Tibial artery (tissue), 4 donors: ENCODE results near the gene TEX36.

ENCODE experiments used
- DNase-seq, 2 donors: peaks; one replicate each; pipeline ENCODE4 v3.0.0-alpha.2; 2019
- H3K27ac ChIP-seq, 2 donors: fragments of 200-600 bp; sonication (generic) in 1 of 2; 1 replicate in 1 of 2; 2 replicates in 1 of 2; pipeline ENCODE4 v1.5.1; 2018 to 2019; ENCODE audit warnings: mild to moderate bottlenecking in 1 of 2
- H3K27me3 ChIP-seq, 2 donors: fragments of 200-600 bp; sonication (generic) in 1 of 2; one replicate each; pipeline versions ENCODE4 v1.5.1 to v1.6.0; 2016 to 2019
- H3K36me3 ChIP-seq, 3 donors: fragments of 200-600 bp; sonication (generic) in 2 of 3; one replicate each; pipeline ENCODE4 v1.5.1; 2016 to 2019; ENCODE audit warnings: mild to moderate bottlenecking in 2 of 3
- H3K4me1 ChIP-seq, 4 donors: fragments of 200-600 bp; sonication (generic) in 2 of 4; 1 replicate in 3 of 4; 2 replicates in 1 of 4; pipeline ENCODE4 v1.5.1; 2016 to 2019
- H3K4me3 ChIP-seq, 2 donors: fragments of 200-600 bp; sonication (generic) in 1 of 2; 1 replicate in 1 of 2; 2 replicates in 1 of 2; pipeline ENCODE4 v1.5.1; 2018 to 2019; ENCODE audit warnings: mild to moderate bottlenecking in 2 of 2
- H3K9me3 ChIP-seq, 3 donors: fragments of 200-600 bp; sonication (generic) in 1 of 3; one replicate each; pipeline ENCODE4 v1.5.1; 2016 to 2019
- CTCF ChIP-seq, 2 experiments: fragments of 200-600 bp in 1 of 2; fragments of 450-650 bp in 1 of 2; IDR thresholded peaks; one replicate each; pipeline ENCODE4 v1.5.1; 2017 to 2019; ENCODE audit warnings: antibody characterized with exemption in 2 of 2, mild to moderate bottlenecking in 1 of 2, moderate library complexity in 1 of 2
- intact Hi-C: fragments of 100-400 bp; cut with DNase I; formaldehyde crosslinking; loops from one replicate; pipeline ENCODE4 v1.15.0; 2023; ENCODE audit warnings: low total_unique reads

TEX36 gene

GRCh38 chr10:125689955-125690569 lies 7.1 kb upstream of the TEX36 start:
- Histone ChIP-seq H3K27ac (no peak overlapping the region), H3K27me3 (peaks cover 0 to 17% of the 10 kb centered on the region in 2 donors), H3K4me3 (no peak overlapping the region), H3K36me3 (no peaks in the 10 kb centered on the region), H3K4me1 (no peaks in the 10 kb centered on the region), H3K9me3 (no peaks in the 10 kb centered on the region)
- no peak for DNase-seq
- intact Hi-C loops: no loop called here
- TF ChIP-seq CTCF (IDR thresholded peaks at IDR 0.05): no peak

- TF ChIP-seq CTCF (IDR thresholded peaks at IDR 0.05): no peak
- intact Hi-C loops: no loop called here
- H3K9me3 ChIP-seq: no peaks in the 10 kb centered on the region
- no peak overlapping the region for H3K27ac ChIP-seq
- peaks cover 0 to 28% of the 10 kb centered on the region in 2 donors for H3K27me3 ChIP-seq
- H3K4me1 ChIP-seq: no peaks in the 10 kb centered on the region
- H3K36me3 ChIP-seq: no peaks in the 10 kb centered on the region
- H3K4me3 ChIP-seq: no peak overlapping the region
- DNase-seq: no peak
Measured at GRCh38 chr10:125687507-125688185, 4.7 kb upstream of the TEX36 start.

- no peak overlapping the region for H3K27ac ChIP-seq
- DNase-seq: peak in 1 of 2 donors; percentile 28
- TF ChIP-seq CTCF (IDR thresholded peaks at IDR 0.05): no peak
Measured at GRCh38 chr10:125684581-125684980, 1.6 kb upstream of the TEX36 start.

GRCh38 chr10:125683821-125684220 lies 858 bp upstream of the TEX36 start:
- H3K4me1 ChIP-seq: no peaks in the 10 kb centered on the region
- H3K4me3 ChIP-seq: no peak overlapping the region
- TF ChIP-seq CTCF (IDR thresholded peaks at IDR 0.05): no peak
- no peaks in the 10 kb centered on the region for H3K36me3 ChIP-seq
- DNase-seq: no peak
- H3K27me3 ChIP-seq: peaks cover 0 to 18% of the 10 kb centered on the region in 2 donors
- intact Hi-C loops: no loop called here
- no peak overlapping the region for H3K27ac ChIP-seq
- H3K9me3 ChIP-seq: no peaks in the 10 kb centered on the region

More at GRCh38 chr10:125684581-125684980, 1.6 kb upstream of the TEX36 start:
- intact Hi-C loops: no loop called here
- Histone ChIP-seq H3K4me1 (no peaks in the 10 kb centered on the region), H3K9me3 (no peaks in the 10 kb centered on the region), H3K36me3 (no peaks in the 10 kb centered on the region), H3K27me3 (peaks cover 0 to 25% of the 10 kb centered on the region in 2 donors), H3K4me3 (no peak overlapping the region)

GRCh38 chr10:125679436-125679835 lies 3.5 kb downstream of the TEX36 start:
- intact Hi-C loops: no loop called here
- TF ChIP-seq CTCF (IDR thresholded peaks at IDR 0.05): no peak
- no peak for DNase-seq
- Histone ChIP-seq H3K36me3 (no peaks in the 10 kb centered on the region), H3K27me3 (peaks cover 0 to 6% of the 10 kb centered on the region in 2 donors), H3K9me3 (peaks cover 0 to 16% (median 4%) of the 10 kb centered on the region in 3 donors), H3K4me3 (no peak overlapping the region), H3K27ac (no peak overlapping the region), H3K4me1 (no peaks in the 10 kb centered on the region)
